LoVo (cell line): ENCODE results near the gene MUC2.

Source experiments
- DNase-seq: peaks from one replicate; pipeline ENCODE4 v3.0.0-alpha.2; 2016; ENCODE audit warnings: low spot score

Gene MUC2

GRCh38 chr11:1051356-1052132, 23.1 kb upstream of the MUC2 start:
- DNase-seq = no peak

DNA sequence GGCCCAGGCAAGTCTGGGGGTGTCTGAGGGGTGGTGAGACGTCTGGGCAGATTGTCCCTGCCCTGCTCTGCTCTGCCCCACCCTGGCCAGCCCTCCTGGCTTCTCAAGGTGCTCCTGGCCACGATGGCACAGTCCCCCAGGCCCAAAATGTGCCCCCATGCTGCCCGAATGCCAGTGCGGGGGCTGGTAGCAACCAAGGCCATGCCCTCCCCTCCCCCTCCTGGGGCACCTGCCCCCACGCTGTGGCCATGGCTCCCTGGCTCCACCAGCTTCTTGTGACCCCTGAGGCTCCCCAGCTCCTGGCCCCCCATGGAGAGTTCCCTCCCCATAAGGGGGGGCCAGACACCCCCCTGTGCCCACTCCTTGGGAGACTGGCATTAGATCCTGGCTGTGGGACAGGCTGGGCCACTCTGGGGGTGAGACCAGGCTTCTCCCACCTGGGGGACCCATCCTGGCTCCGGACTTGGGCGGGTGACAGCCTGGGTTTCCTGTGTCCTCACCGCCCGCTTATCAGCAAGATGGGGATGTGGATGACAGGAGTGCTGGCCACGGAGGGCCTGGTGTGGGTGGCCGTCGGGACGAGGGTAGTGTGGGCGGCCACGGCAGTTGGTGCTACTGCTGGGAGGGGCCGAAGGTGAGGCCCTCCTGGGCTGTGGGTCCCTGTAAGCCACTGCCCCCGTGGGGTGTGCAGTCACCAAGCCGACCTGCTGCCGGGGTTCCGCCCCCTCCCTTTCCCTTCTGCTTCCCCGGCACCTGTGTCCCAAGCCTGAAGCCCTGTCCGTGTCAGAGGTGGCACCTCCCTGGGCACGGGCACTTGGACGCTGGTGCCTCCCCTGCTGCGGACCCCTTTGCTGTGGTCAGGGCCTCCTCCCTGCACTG, 22.3 kb upstream of the MUC2 start:
- no peak for DNase-seq

GRCh38 chr11:1053121-1053901, 21.4 kb upstream of the MUC2 start:
- DNase-seq = no peak

GRCh38 chr11:1054143-1055108, 20.2 kb upstream of the MUC2 start:
- DNase-seq = peak; percentile 81

DNA sequence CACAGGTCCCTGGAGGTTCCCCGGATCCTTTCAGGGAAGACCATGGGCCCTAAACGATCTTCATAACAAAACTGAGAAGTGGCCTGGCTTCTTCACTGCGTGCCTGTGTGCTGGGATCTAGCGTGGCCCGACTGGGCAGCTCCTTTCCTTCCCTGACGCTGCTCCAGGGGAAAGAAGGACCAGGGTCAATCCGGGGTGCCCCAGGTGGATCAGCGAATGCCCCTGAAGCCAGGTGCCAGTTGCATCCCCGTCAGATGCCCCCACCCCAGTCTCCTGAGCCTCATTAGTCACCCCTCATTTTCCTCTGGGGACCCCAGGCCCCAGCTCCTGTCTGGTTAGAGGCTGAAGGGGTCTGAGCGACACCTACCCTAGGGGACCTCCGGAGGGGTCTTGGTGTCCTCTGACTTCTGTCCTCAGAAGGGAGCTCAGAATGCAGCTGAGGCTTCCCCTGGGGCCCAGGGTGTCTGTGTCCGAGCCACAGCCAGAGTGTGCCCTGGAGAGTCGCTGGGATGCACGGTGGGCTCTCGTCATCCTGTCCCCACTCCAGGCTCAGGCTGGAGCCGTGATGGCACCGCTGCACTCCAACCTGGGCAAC, 19.5 kb upstream of the MUC2 start:
- no peak for DNase-seq

GRCh38 chr11:1055990-1056771, 18.5 kb upstream of the MUC2 start:
- no peak for DNase-seq

- DNase-seq = no peak
Observed at GRCh38 chr11:1057806-1058205, 16.9 kb upstream of the MUC2 start.

- DNase-seq = no peak
Observed at GRCh38 chr11:1059759-1060158, 14.9 kb upstream of the MUC2 start.

DNA sequence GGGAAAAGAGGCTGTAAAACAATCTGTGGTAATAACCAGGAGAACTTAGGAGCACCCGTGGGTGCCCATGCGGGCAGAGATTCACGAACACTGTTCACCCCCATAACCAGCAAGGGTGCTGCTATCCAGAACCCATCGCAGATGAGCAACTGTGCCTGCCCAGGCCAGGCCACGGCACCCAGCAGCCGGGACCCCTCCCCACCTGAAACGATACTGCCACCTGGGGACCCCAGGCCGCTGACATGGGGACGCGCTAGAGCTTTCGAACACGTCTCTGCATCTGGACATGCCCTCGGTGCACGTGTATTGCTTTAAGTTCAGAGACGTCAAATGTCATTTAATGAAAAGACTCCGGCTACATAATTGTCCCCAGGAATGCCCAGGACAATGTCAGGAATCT, 14.3 kb upstream of the MUC2 start:
- DNase-seq = no peak

DNA sequence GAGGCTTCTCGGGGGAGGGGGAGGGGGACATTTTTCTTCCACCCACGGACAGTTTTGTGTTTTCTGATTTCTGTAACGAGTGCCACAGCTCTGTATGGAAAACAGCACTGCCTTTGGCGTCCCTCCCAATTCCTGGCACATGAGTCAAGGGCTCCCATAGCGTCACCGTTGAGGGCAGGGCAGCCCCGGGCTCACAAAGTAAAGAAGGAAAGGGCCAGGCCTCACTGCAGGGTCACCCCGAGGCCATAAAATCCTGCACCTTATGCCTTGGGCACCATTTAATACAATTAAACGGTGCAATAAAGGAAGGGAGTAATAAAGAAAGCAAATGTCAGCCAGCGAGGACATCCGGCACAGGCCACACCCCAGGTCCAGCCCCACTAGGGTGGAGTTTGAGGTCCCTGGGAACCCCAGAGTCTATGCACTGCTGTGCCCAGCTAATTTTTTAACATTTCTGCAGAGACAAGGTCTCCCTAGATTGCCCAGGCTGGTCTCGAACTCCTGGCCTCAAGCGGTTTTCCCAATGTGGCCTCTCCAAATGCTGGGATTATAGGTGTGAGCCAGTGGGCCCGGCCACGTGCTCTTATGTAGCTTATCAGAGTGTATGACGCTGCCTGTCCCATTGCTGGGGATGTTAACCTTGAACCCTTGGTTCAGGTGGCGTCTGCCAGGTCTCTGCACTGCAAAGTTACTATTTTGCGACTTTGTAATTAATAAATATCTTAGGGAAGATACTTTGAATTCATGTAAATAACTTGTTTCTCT, 13.6 kb upstream of the MUC2 start:
- DNase-seq = peak; percentile 98

DNA sequence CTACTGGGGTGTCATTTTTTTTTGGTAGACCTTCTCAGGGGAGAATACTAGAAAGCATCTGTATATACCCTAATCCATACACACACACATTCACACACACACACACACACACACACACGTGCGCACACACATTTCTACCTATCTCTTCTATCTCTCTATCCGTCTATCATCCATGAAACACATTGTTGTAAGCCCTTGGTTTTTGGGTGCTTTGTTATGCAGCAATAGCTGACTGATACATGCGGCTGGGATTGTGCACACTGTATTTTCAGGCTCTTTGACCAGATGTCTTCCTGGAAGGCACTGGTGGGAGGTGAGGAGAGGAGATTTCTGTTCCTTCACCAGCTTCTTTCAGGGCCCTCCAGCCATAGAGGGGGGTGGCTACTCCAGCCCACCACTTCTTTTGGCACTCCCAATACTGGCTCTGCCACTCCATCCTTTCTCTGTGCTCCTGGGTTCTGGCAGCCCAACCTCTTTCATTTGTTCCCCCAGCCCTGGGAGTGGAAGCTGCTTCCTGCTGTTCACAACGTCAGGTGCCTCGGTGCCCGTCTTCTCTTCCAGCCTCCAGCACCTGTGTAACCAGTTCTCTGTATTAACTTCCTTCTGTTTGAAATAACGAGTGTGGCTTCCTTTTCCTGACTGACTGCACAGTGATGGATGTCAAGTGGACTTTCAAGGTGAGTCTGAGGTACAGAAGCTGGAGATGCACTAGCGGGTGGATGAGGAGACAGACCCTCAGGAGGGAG, 12.4 kb upstream of the MUC2 start:
- no peak for DNase-seq

DNA sequence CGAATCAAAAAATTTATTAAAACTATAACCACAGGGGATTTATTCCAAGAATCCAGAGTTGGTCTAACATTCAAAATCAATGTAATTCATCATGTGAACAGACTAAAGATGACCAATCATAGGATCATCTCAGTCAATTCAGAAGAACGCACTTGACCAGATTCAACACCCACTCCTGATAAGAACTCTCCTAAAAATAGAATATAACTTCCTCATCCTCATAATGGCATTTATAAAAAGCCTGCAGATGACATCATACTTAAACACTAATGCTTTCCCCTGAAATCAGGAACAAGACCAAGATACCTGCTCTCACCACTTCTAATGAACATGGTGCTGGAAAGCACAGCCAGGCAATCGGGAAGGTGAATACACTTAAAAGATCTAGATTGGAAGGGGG, 10.5 kb upstream of the MUC2 start:
- DNase-seq = peak; percentile 61

DNA sequence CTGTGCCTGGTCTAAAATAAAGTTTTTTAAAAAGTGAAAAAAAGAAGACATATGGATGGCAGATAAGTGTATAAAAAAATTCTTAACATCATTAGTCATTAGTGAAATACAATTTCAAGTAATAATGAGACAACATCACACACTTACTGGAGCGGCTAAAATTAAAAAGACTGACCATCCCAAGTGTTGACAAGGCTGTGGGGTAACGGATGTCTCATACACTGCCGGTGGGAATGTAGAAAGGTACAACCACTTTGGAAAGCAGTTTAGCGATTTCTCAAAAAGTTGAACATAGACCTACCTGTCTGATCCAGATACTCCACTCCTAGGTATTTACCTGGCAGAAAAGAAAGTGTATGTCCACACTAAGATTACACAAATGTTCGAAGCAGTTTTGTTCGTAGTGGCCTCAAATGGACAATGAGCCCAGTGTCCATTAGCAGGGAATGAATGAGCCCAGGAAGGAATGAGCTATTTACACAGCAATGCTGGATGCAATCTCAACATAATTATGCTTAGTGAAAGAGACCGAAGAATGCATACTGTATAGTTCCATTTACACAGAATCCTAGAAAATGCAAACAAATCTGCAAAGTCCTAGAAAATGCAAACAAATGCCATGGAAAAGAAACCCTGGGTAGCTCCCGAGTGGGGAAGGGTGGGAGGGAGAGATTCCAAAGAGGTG, 6.7 kb upstream of the MUC2 start:
- no peak for DNase-seq

- DNase-seq = no peak
Observed at GRCh38 chr11:1069740-1070139, 4.9 kb upstream of the MUC2 start.

DNA sequence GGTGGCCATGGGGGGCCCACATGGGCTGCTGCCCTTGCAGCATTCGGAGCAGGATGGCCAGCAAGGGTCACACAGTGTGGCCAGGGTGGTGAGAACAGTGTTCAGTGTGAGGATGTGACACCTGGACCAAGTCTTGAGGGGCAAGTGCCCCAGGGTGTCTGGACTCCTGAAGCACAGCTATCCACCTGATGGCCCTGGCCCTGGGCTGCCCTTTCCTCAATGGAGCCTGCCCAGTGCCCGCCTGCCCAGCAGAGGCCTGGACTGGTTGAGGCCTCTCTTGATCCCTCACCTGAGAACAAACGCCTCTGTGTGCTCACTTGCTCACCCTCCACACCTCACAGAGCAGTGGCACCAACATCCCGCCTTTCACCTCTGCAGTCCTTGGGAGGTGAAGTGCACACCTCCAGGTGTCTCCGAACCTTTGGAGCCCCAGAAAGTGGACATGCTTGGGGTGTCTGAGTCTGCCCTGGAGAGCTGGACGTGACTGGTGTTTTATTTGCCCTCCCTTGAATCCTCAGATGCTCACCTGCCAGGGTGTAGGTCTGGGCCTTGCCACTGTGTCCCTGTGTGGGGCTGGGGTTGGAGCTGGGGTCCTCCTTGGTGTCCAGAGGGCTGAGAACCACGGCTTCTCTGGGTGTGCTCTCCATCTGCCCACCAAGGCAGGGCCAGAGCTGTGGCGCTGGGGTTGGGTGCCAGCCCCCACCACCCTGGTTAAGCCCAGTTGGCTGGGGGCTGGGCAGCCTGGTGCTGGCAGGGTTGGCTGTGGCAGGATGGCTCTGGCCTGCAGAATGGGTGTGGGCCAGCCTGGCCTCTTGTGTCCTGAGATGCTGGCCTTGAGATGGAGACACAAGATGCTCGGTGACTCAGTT, 3.8 kb upstream of the MUC2 start:
- no peak for DNase-seq

- no peak for DNase-seq
Observed at GRCh38 chr11:1071571-1072115, 3.0 kb upstream of the MUC2 start.
